ENCODE measurements around the gene PPP1R26. TPM values are rescaled to one million over a fixed set of nuclear protein-coding genes. Genes with fewer than 3 reads are reported as not detected.
"Not testable (repeated sequence)": the region's sequence is repeated elsewhere in the genome, so short reads cannot be mapped to it uniquely, and the experiment has no call there.

PPP1R26 gene
- total RNA-seq, 1 donor from 2014 or later, result 15.2 TPM

- no peak for DNase-seq (ENCODE audit: low read depth)
Measured at GRCh38 chr9:135517407-135517822, 37.8 kb downstream of the PPP1R26 start.

GRCh38 chr9:135519179-135519971 lies 39.8 kb downstream of the PPP1R26 start:
- DNase-seq (ENCODE audit: low read depth), result no peak

- DNase-seq (ENCODE audit: low read depth), result no peak
Measured at GRCh38 chr9:135520916-135521607, 41.5 kb downstream of the PPP1R26 start, which contains the start of gene LCN1. Gene LCN1 (plus strand): TSS chr9:135521440. CDS start chr9:135521498, 58 bp downstream.

- no peak for DNase-seq (ENCODE audit: low read depth)
Measured at GRCh38 chr9:135521608-135522095, 42.1 kb downstream of the PPP1R26 start.

GRCh38 chr9:135522137-135522877 lies 42.7 kb downstream of the PPP1R26 start:
- no peak for DNase-seq (ENCODE audit: low read depth)

GRCh38 chr9:135522931-135523330 lies 43.3 kb downstream of the PPP1R26 start:
- no peak for DNase-seq (ENCODE audit: low read depth)

- DNase-seq (ENCODE audit: low read depth), result no peak
Measured at GRCh38 chr9:135523521-135524129, 44.0 kb downstream of the PPP1R26 start.

GRCh38 chr9:135524130-135524861 lies 44.7 kb downstream of the PPP1R26 start:
- peak; percentile 33 for DNase-seq (ENCODE audit: low read depth)

GRCh38 chr9:135525241-135526088 lies 45.9 kb downstream of the PPP1R26 start:
- no peak for DNase-seq (ENCODE audit: low read depth)

GRCh38 chr9:135526089-135526729 lies 46.6 kb downstream of the PPP1R26 start:
- no peak for DNase-seq (ENCODE audit: low read depth)

- DNase-seq (ENCODE audit: low read depth), result no peak
Measured at GRCh38 chr9:135526730-135527571, 47.4 kb downstream of the PPP1R26 start.

GRCh38 chr9:135528842-135529435 lies 49.4 kb downstream of the PPP1R26 start:
- DNase-seq (ENCODE audit: low read depth), result not testable (repeated sequence)

- DNase-seq (ENCODE audit: low read depth), result no peak
Measured at GRCh38 chr9:135530146-135530545, 50.6 kb downstream of the PPP1R26 start.

GRCh38 chr9:135531096-135531495 lies 51.5 kb downstream of the PPP1R26 start:
- DNase-seq (ENCODE audit: low read depth), result no peak

- DNase-seq (ENCODE audit: low read depth), result no peak
Measured at GRCh38 chr9:135533113-135533512, 53.5 kb downstream of the PPP1R26 start.

GRCh38 chr9:135533674-135534073 lies 54.1 kb downstream of the PPP1R26 start:
- DNase-seq (ENCODE audit: low read depth), result no peak

- not testable (repeated sequence) for DNase-seq (ENCODE audit: low read depth)
Measured at GRCh38 chr9:135534192-135534711, 54.7 kb downstream of the PPP1R26 start.
